Stimulated activated CD4-positive, alpha-beta T cell treated with anti-CD3 and anti-CD28 coated beads, Interleukin-2, amount 100 ng/mL, for 4 hours (primary cell): ENCODE measurements around the gene FTSJ3.
"Not testable (repeated sequence)": the region's sequence is repeated elsewhere in the genome, so short reads cannot be mapped to it uniquely, and the experiment has no call there.

Experiments
- DNase-seq: peaks from one replicate; pipeline ENCODE4 v3.0.0-alpha.2; 2020; ENCODE audit warnings: low read depth

The FTSJ3 gene

DNA sequence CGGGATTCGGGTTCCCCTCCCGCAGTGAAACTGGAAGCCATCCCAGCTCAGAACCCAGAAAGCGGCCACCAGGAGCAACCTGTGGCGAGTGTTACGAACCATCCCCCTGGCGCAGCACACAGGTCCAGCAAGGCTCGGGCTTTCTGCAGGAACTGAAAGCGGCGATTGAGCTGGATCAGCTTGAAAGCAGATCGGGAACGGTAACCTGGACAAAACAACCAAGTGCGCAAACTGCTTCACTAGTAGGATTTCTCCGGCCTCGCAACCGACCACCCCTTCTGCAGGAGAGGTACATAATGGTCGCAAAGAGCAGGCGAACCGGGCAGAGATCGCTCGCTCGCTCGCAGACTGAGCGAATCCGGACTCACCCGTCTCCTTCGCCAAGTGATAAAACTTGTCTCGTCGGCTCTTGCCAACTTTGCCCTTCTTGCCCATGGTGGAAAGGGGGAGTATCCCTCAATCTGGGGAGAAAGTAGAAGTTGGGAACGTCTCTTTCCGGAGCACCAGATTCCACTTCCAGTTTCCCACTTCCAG, 928 bp downstream of the FTSJ3 start:
- no peak for DNase-seq

DNA sequence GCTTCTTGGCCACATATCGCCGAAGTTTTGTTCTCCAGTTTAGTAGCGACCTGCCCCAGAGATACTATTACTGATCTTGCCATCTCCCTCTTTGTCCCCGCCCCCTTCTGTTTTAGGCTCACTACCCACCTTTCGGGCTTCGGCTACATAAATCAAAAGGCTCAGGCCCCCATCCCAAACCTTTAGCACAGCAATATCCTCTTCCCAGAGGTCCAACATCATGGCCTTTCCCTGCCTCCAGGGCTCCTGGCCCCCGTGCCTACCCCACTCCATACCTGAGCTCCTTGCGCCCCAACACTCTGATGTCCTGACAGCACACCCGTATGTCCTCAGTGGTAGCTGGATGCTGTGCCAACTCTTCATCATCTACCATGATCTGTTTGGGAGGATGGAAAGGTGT, 3.1 kb downstream of the FTSJ3 start:
- DNase-seq: no peak

DNA sequence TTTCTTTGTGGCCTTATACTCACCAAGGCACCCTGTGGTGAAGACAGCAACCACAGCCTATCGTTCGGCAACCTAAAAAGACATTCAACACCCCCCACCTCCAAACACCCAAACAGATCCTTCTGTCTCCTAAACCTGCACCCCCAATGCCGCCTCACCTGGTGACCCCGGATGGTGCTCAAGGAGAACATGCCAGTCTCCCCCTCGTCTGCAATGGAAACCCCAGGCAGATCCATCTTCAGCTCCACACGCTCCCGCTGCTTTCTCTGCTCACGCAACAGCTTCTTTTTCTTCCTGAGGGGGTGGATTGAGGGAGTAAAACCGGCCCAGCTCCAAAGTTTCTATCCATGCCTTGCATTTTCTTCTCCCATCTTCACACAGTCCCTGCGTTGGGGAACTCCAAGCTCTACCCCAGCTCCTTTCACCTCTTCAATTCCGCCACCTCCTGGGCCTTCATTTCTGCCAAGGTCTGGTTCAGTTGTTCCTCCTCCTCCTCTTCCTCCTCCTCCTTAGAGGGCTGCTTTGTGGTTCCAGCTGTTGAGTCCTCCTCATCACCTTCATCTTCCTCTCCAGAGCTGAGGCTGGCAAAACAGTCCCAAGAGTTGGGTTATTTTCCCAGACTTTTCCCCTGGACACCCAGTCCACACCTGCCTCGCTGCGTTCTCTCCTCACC, 3.7 kb downstream of the FTSJ3 start:
- no peak for DNase-seq

DNA sequence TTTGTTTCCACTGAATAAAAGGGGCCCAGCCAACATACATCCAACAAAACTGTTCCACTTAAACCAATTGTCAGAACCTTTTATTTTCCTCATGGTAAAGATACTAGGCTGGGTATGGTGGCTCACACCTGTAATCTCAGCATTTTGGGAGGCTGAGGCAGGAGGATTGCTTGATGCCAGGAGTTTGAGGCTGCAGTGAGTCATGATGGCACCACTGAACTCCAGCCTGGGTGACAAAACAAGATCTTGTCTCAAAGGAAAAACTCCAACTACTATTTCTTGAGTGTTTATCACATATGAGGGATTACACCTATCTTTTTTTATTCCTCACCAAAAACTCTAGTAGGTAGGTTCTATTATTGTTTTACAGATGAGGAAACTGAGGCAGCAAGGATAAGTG, 4.9 kb downstream of the FTSJ3 start:
- no peak for DNase-seq

DNA sequence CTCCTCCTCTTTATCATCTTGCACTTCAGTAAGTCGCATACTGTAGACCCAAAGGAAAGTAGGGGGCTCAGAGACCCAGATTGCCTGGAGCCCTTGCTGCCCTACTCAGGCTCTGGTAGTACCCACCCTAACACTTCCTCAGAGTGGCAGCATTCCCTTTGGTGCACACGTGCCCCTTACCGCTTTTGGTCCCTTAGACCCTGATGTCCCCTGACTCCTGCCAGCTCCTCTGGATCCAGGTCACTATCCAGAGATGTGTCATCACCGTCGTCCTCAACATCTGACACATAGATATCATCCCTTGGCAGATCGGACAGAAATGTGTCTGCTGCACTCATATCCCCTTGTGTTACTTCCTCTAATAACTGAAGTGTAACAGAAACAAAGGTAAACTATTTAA, 5.7 kb downstream of the FTSJ3 start:
- no peak for DNase-seq

DNA sequence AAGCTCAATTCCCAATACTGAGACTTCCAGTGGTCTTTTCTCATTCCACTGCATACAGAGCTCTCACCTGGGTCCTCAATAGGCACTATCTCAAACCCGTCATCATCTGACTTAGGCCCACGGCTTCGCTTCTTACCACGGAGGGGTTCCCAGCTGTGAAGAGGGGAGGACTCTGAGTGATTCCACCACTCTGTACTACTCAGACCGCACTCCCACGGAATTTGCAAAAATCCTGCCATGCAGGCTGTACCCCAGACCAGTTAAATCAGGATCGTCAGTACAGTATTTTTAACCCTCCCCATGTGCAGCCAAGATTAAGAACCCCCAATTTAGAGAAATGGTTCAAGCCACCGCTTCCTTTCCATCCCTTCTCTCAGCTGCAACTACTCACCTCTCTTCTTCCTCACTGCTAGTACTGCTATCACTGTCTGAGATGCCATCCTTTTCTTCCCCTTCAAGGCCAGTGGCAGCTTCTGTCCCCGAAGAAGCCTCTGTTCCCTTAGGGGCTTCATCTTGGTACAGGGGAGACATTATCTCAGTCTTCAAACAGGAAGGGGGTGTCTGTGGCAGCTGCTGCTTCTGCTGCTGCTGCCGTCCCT, 6.4 kb downstream of the FTSJ3 start:
- DNase-seq: no peak

DNA sequence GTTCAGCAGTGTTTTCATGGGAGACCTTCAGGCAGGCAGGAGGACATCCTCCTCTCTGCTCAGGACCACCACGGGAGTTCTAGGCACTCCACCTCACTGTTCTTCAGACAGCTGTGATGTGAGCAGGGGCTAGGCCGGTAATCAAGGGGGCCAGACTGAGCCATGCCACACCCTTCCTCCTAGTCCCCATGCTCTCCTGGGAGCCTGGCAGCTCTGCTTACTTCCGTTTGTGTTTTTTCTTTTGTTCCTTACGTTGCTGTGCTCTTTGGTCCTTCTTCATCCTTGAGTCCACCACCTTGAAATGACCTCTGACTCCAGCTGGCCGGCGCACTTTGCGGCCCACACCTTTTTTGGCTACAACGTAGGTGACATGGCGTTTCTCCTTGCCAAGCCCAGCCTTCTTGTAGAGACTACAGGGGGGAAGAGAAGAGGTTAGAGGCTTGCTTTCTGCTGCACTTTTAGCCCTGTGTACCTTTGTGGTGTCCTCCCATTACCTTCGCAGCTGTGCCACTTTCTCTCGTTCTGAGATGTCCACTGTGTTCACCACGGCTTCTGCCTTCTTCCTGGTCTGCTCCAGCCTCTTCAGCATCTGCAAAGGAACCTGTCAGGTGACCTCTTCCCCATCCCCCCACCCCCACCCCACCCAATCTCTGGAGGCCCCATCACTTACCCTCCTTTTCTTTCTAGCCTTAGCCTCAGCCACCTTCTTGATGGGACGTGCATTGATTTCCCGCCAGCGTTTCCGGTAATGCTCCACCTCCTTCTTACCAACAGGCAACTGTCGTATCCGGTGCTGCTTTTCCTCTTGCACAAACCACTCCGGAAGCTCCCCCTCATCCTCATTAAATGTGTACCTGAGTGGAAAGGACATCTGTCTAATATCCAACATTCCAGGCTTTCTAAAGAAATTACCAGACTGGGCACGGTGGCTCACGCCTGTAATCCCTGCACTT, 7.6 kb downstream of the FTSJ3 start:
- DNase-seq: no peak

DNA sequence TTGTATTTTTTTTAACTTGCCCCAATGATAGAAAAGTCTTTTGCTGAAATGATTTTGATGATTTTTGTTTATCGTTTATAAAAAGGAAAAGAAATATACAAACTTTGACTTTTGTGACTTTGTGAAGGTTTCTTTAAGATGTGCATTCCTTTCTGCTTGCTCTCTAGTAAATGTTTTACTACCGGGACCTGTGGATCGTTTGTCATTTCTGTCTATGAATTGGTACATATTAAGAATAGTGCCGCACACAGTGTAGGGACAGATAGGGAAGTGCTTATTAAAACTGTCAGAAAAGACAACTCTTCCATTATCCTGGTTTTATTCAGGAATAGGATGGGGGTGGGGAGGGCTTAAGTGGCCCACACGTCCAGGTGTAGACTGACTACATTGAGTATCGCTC, 8.3 kb downstream of the FTSJ3 start:
- DNase-seq: no peak

DNA sequence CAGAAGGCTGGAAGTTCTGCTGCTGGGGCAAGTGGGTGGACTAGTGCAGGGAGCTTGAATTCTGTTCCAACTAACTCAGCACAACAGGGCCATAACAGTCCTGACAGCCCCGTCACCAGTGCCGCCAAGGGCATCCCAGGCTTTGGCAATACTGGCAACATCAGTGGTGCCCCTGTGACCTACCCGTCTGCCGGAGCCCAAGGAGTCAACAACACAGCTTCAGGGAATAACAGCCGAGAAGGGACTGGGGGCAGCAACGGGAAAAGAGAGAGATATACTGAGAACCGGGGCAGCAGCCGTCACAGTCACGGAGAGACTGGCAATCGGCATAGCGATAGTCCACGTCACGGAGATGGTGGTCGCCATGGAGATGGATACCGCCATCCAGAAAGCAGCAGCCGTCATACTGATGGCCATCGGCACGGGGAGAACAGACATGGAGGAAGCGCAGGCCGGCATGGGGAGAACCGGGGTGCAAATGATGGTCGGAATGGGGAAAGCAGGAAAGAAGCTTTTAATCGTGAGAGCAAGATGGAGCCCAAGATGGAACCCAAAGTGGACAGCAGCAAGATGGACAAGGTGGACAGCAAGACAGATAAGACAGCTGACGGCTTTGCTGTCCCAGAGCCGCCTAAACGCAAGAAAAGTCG, 9.6 kb downstream of the FTSJ3 start:
- no peak for DNase-seq

DNA sequence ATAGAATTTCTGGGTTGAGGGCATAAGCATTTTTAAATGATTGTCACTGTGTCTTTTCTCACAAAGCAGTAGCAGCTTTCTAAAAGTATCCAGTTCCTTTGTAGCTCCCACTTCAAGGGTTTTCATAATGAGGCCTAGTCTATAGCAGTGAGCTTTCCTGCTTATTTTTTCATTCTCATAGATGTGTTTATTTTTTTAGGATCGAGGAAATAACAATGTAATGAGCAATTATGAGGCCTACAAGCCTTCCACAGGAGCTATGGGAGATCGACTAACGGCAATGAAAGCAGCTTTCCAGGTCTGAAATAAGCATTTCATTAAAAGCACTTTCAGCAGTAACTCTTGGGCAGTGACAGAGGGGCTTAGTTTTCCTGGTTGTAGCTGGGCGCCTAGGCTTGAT, 10.8 kb downstream of the FTSJ3 start:
- DNase-seq: no peak

DNA sequence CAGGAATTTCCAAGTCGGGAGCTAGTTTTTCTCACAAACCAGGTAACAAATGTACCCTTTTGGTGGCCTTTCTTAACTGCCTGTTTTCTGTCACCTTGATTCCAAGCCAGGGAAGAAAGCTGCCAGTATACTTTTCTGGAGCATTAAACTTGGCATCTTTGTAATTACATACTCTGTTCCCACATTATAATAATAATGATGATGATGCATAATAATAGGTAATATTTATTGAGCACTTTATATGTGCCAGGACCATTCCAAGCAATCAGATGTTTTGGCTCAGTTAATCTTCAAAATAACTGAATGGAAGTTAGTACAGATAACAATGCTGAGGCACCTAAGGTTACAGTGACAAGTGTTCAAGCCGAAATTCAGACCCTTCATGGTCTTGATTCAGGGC, 11.3 kb downstream of the FTSJ3 start:
- DNase-seq: no peak

DNA sequence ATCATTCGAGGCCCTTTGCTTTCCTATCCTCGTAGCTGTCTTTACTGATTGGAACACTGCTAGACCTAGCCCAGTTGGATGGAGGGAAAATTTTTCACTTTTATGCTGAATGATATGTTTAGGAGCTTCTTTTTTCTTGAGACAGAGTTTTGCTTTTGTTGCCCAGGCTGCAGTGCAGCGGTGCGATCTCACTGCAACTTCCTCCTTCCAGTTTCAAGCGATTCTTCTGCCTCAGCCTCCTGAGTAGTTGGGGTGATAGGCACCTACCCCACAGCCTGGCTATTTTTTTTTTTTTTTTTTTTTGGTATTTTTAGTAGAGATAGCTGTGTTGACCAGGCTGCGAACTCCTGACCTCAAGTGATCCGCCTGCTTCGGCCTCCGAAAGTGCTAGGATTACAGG, 17.5 kb downstream of the FTSJ3 start:
- no peak for DNase-seq

DNA sequence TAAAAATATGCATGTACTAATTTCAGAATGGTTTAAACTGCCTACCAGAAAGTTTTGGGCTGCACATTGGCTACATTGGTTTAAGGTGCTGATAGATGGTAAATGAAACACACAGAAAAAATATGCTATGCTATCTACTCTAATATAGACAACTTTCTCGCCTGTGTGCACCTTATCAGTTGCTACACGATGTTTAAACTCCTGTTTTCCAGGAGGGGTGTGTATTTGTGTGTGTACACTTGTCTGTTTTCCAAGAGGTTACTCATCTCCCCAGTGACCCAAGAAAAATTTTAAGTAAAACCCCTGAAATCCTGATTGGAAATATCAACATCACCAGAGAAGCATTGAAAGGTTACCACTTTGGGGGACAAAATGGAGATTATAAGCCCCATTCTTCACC, 21.9 kb downstream of the FTSJ3 start:
- no peak for DNase-seq

DNA sequence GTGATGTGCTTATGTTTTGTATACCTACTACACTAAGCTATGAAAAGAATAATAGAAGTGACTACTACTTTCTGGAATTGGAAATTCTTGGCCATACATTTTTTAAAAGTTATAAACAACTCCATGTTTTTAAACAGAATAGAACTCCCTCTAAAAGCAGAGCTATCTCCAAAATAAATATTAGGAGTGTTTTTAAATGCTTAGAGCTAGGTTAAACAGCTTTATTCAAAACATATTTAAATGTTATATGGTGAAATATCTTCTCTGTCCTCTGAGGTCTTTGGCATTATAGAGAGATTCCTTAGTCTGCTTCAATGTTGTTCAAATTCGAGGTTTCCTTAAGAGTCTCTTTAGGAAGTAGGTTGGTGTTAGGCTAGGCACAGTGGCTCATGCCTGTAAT, 23.1 kb downstream of the FTSJ3 start:
- no peak for DNase-seq

DNA sequence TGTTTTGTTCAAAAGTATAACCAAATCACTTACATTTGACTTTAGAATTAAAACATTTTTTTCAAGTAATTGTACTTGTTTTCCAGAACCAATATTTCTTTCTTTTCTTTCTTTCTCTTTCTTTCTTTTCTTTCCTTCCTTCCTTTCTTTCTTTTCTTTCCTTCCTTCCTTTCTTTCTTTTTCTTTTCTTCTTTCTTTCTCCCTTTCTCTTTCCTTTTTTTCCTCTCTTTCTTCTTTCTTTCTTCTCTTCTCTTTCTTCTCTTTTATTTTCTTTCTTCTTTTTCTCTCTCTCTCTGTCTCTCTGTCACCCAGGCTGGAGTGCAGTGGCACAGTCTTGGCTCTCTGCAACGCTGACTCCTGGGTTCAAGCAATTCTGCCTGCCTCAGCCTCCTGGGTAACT, 26.7 kb downstream of the FTSJ3 start:
- no peak for DNase-seq

DNA sequence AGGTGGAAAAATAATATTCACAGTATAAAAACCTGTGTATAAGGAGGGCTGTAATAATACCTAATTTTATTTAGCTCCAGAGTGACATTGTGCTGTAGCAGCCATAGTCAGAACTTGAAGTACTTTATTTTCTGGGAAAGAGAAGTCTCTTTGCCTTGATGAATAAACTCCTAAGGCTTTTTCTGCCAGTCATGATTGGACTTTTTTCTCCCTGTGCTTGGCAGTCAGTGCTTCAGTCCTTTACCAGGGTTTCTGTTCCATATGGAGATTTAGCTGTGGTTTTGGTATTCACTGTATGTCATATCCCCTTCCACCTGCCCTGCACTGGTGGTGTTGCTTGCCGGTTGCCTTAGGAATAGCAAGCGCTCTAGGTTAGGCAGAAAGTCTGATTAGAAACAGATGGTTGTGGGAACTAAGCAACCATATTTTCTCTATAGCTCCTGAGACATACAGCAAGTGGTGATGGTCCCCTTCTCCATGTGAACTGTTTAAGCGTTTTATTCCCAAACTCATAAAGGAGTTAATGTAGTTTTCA, 28.8 kb downstream of the FTSJ3 start:
- no peak for DNase-seq

DNA sequence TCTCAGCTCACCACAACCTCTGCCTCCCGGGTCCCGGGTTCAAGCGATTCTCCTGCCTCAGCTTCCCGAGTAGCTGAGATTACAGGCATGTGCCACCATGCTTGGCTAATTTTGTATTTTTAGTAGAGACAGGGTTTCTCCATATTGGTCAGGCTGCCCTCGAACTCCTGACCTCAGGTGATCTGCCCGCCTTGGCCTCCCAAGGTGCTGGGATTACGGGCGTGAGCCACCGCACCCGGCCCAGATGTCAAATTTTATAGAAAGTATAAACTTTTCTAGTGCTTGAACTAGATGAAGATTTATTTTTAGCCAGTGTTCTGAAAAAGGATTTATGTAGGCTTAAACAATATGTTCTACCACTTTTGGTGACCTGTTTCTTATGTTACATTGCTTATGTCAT, 31.1 kb downstream of the FTSJ3 start:
- DNase-seq: not testable (repeated sequence)

DNA sequence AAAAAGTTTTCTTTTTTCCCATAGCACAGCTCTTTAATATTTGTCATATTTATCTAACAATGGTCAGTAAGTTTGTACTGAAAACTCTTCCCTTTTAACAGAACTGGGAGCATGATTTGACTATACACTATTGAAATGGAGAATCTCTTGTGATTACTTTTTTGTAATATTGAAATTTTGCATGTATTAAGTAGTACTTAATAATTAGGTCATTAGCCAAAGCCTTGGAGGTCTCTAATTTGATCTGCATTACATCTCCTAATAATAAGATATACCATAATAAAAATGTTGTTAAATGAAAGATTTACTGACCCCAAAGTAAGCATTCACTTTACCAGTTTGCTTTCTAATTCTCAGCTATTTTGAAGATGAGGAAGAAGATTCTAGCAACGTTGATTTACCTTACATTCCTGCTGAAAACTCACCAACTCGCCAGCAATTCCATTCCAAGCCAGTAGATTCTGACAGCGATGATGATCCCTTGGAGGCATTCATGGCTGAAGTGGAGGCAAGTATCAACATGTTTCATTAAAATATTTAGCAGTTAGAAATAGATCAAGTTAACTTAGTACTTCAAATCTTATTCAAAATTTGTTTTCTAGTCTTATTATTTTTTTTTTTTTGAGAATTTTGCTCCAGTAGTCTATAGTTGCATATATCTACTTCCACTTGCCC, 35.3 kb downstream of the FTSJ3 start:
- DNase-seq: no peak

DNA sequence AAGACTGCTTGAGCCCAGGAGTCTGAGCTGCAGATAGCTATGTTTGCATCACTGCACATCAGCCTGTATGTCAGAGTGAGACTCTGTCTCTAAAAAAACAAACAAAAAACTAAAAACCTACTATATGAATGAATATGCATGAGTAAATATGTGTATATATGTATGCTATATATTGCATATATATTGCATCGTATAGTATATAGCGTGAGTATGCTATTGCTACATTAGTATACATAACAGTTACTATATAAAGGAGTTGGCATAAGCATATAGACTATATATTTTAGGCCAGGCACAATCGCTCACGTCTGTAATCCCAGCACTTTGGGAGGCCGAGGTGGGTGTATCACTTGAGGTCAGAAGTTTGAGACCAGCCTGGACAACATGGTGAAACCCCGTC, 37.4 kb downstream of the FTSJ3 start:
- no peak for DNase-seq

DNA sequence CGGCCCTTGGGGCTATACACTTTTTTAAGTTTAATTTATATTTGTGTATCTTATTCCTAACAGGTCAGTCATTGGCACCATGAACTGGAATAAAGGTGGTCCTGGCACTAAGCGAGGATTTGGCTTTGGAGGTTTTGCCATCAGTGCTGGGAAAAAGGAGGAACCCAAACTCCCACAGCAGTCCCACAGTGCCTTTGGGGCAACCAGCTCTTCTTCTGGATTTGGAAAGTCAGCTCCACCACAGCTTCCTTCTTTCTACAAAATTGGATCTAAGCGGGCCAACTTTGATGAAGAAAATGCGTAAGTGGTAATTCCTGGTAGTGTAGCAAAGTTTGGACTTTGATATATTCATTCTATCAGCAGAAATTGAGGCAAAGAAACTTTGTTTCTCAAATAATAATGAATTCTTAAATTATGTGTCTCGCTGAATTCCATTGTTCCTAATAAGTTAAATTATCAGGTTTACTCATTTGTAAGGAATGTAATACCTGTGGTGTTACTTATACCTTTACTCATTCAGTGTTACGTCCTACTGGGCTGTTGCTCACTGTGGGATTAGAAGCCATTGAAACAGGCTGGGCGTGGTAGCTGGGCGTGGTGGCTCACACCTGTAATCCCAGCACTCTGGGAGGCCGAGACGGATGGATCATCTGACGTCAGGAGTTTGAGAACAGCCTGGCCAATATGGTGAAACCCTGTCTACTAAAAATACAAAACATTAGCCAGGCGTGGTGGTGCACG, 40.3 kb downstream of the FTSJ3 start:
- DNase-seq: no peak

DNA sequence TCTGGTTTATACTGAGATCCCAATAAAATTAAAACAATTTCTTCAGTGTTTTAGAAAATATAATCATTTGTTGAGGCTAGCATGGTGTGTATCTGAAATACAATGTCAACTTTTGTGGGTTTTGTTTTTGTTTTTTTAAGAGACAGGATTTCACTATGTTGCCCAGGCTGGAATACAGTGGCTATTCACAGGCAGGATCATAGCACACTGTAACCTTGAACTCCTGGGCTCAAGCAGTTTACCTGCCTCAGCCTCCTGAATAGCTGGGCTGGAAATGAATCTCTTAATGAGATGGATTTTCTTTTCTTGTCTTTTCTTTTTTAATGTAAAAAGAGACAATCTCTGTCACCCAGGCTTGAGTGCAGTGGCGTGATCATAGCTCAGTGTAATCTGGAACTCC, 41.3 kb downstream of the FTSJ3 start:
- DNase-seq: no peak
